Ammon's horn (tissue), 1 donor: ENCODE results near the gene SOCS1.
A peak's percentile ranks its signal among the peaks of the same experiment; 100 is the strongest.

Source experiments
- DNase-seq: peaks from one replicate; pipeline ENCODE4 v3.0.0-alpha.2; 2016; ENCODE audit warnings: low spot score

Gene SOCS1

GRCh38 chr16:11245222-11245737 lies 10.7 kb downstream of the SOCS1 start:
- no peak for DNase-seq

GRCh38 chr16:11242658-11243057 lies 13.3 kb downstream of the SOCS1 start:
- DNase-seq, result no peak

GRCh38 chr16:11241480-11242204 lies 14.4 kb downstream of the SOCS1 start:
- DNase-seq, result no peak

GRCh38 chr16:11240636-11241473 lies 15.1 kb downstream of the SOCS1 start:
- no peak for DNase-seq

- no peak for DNase-seq
These were observed 16.1 kb downstream of the SOCS1 start for GRCh38 chr16:11239644-11240632.

GRCh38 chr16:11238272-11239202 lies 17.5 kb downstream of the SOCS1 start:
- no peak for DNase-seq

GRCh38 chr16:11236461-11237254 lies 19.3 kb downstream of the SOCS1 start:
- DNase-seq, result no peak

- DNase-seq, result no peak
These were observed 20.4 kb downstream of the SOCS1 start for GRCh38 chr16:11235703-11235991.

- no peak for DNase-seq
These were observed 20.9 kb downstream of the SOCS1 start for GRCh38 chr16:11234884-11235702.

- DNase-seq, result no peak
These were observed 22.2 kb downstream of the SOCS1 start for GRCh38 chr16:11233727-11234376.

GRCh38 chr16:11232852-11233726 lies 22.9 kb downstream of the SOCS1 start:
- peak; percentile 35 for DNase-seq

GRCh38 chr16:11232302-11232851 lies 23.6 kb downstream of the SOCS1 start:
- no peak for DNase-seq

- no peak for DNase-seq
These were observed 24.5 kb downstream of the SOCS1 start for GRCh38 chr16:11231367-11231970.

GRCh38 chr16:11229906-11230305 lies 26.1 kb downstream of the SOCS1 start:
- DNase-seq, result no peak

GRCh38 chr16:11229432-11229831 lies 26.6 kb downstream of the SOCS1 start:
- no peak for DNase-seq

GRCh38 chr16:11225677-11226549 lies 30.1 kb downstream of the SOCS1 start:
- DNase-seq, result no peak
